HL-60/S4 treated with retinoic acid at 250 ng/mL for 4 days and 3 days (cell line): ENCODE measurements around the gene TSEN34.
"Not testable (repeated sequence)": the region's sequence is repeated elsewhere in the genome, so short reads cannot be mapped to it uniquely, and the experiment has no call there.

Experiments
- in situ Hi-C: fragments of 300-500 bp; cut with MboI; formaldehyde crosslinking; loops from 2 replicates; pipeline ENCODE4 v1.7.0; 2022; ENCODE audit warnings: low sequenced_read_pairs

The TSEN34 gene

GRCh38 chr19:54231077-54231931 is 40.2 kb downstream of the TSEN34 start:
- in situ Hi-C loops = no loop called here

- in situ Hi-C loops = no loop called here
Observed at GRCh38 chr19:54233941-54234340, 42.8 kb downstream of the TSEN34 start.

- in situ Hi-C loops = not testable (repeated sequence)
Observed at GRCh38 chr19:54239491-54240371, 48.6 kb downstream of the TSEN34 start.

GRCh38 chr19:54240372-54241336 is 49.5 kb downstream of the TSEN34 start:
- in situ Hi-C loops = not testable (repeated sequence)

- in situ Hi-C loops = not testable (repeated sequence)
Observed at GRCh38 chr19:54242234-54242633, 51.1 kb downstream of the TSEN34 start.

GRCh38 chr19:54242646-54243045 is 51.5 kb downstream of the TSEN34 start, which contains the start of gene LILRA6:
LILRA6 (minus strand) TSS chr19:54242790.
- in situ Hi-C loops = not testable (repeated sequence)

- in situ Hi-C loops = not testable (repeated sequence)
Observed at GRCh38 chr19:54243809-54244208, 52.7 kb downstream of the TSEN34 start.
